GM19023 (cell line): ENCODE results near the gene ADAMTS16.

Experiments
- ATAC-seq: cut with Tn5 transposase; IDR thresholded peaks from one replicate; pipeline ENCODE4 v1.9.1; 2021; ENCODE audit warnings: mild to moderate bottlenecking, moderate library complexity; ENCODE audit not compliant: unreplicated experiment

The ADAMTS16 gene

GRCh38 chr5:5306696-5307095, 166.6 kb downstream of the ADAMTS16 start:
- no peak for ATAC-seq

GRCh38 chr5:5308319-5308718, 168.2 kb downstream of the ADAMTS16 start:
- ATAC-seq, result no peak

- ATAC-seq, result no peak
These were observed 169.5 kb downstream of the ADAMTS16 start for GRCh38 chr5:5309645-5310044.

GRCh38 chr5:5313101-5313635, 173.0 kb downstream of the ADAMTS16 start:
- ATAC-seq, result no peak

GRCh38 chr5:5314166-5314565, 174.0 kb downstream of the ADAMTS16 start:
- no peak for ATAC-seq

- no peak for ATAC-seq
These were observed 174.5 kb downstream of the ADAMTS16 start for GRCh38 chr5:5314626-5315025.

GRCh38 chr5:5315068-5315980, 175.2 kb downstream of the ADAMTS16 start:
- ATAC-seq, result no peak

- ATAC-seq, result no peak
These were observed 176.2 kb downstream of the ADAMTS16 start for GRCh38 chr5:5316334-5316733.

GRCh38 chr5:5317976-5318375, 177.8 kb downstream of the ADAMTS16 start:
- ATAC-seq, result no peak

GRCh38 chr5:5318426-5319190, 178.5 kb downstream of the ADAMTS16 start:
- ATAC-seq, result no peak

- ATAC-seq, result no peak
These were observed 180.1 kb downstream of the ADAMTS16 start for GRCh38 chr5:5320062-5320805.

- no peak for ATAC-seq
These were observed 181.0 kb downstream of the ADAMTS16 start for GRCh38 chr5:5321137-5321536.

- no peak for ATAC-seq
These were observed 183.4 kb downstream of the ADAMTS16 start for GRCh38 chr5:5323551-5323950.

- ATAC-seq, result no peak
These were observed 186.1 kb downstream of the ADAMTS16 start for GRCh38 chr5:5326115-5326758.

- no peak for ATAC-seq
These were observed 187.0 kb downstream of the ADAMTS16 start for GRCh38 chr5:5327126-5327525.

GRCh38 chr5:5330728-5331452, 190.8 kb downstream of the ADAMTS16 start:
- no peak for ATAC-seq

GRCh38 chr5:5331848-5332247, 191.7 kb downstream of the ADAMTS16 start:
- ATAC-seq, result no peak

- no peak for ATAC-seq
These were observed 192.2 kb downstream of the ADAMTS16 start for GRCh38 chr5:5332287-5332686.

GRCh38 chr5:5335107-5335506, 195.0 kb downstream of the ADAMTS16 start:
- ATAC-seq, result no peak
